ENCODE data around the gene LUZP4. TPM values are rescaled to one million over a fixed set of nuclear protein-coding genes. Genes with fewer than 3 reads are reported as not detected.

The LUZP4 gene
- total and polyA plus RNA-seq, 8 donors = not detected

GRCh38 chrX:115333446-115333845 is 43.9 kb downstream of the LUZP4 start:
- DNase-seq (no peak), ATAC-seq (no peak)
- no peak for TF ChIP-seq CTCF (IDR thresholded peaks at IDR 0.05)
- Histone ChIP-seq H3K9me3 (no peaks in the 10 kb centered on the region), H3K4me3 (no peak overlapping the region), H3K27me3 (no peaks in the 10 kb centered on the region), H3K27ac (no peak overlapping the region), H3K4me1 (no peaks in the 10 kb centered on the region), H3K36me3 (no peaks in the 10 kb centered on the region)
- intact Hi-C loops (cut with DNase I) = no loop called here

- no peak for TF ChIP-seq CTCF (IDR thresholded peaks at IDR 0.05)
- DNase-seq = peak in 2 of 4 donors; percentile 36 to 42
- no peak for ATAC-seq
- Histone ChIP-seq H3K36me3 (no peaks in the 10 kb centered on the region), H3K27ac (peak overlapping the region in 1 of 2 donors; percentile 0), H3K27me3 (peaks cover 0 to 3% of the 10 kb centered on the region in 2 donors), H3K4me1 (no peaks in the 10 kb centered on the region), H3K4me3 (no peak overlapping the region), H3K9me3 (no peaks in the 10 kb centered on the region)
- intact Hi-C loops (cut with DNase I) = no loop called here
These were observed 48.1 kb downstream of the LUZP4 start for GRCh38 chrX:115337491-115338144.

DNA sequence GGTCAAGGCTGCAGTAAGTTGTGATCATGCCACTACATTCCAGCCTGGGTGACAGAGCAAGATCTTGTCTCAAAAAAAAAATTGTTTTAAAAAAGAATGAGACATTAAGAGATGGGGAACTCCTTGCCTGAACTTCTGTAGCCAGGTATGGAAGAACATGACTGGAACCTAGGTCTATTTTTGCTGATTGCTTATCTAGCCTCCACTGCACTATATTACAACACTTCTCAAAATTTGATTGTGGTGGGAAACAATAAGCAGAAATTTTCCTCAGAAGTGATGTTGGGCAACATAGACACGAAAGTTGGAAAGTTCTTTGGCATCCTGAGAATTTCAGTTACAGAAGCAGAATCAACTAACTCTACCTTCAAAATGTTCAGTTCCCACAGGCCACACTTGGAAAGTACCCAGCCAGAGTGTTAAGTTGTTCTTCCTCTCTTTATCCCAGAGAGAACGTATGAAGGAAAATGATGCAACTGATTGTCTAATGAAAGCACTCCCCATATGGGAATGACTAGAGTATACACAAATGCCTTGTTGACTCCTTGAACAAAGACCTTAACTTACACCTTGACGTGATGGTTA is 50.0 kb downstream of the LUZP4 start:
- Histone ChIP-seq H3K36me3 (no peaks in the 10 kb centered on the region), H3K4me1 (peaks cover under 1% of the 10 kb centered on the region in 2 donors), H3K27me3 (peaks cover 0 to 3% of the 10 kb centered on the region in 2 donors), H3K4me3 (no peak overlapping the region), H3K27ac (no peak overlapping the region), H3K9me3 (no peaks in the 10 kb centered on the region)
- no peak for TF ChIP-seq CTCF (IDR thresholded peaks at IDR 0.05)
- no peak for DNase-seq
- intact Hi-C loops (cut with DNase I) = no loop called here
- no peak for ATAC-seq

DNA sequence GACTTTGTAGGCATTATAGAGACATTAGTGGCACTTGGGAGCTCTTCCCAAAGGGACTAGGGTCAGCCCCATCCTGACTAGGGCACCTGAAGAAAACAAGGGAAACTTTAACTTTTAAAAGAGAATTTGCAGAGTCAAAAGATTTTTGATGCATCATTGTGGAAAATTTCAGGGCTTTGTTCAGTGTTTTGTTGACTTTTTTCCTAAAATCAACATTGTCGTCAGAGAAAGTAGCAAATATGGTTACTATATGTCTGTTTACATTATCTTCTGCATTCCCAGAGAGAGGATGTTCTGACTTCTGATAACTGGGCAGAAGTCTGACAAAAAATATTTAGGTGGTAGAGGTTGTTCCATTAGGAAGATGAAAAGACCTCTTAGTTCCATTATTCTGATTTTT is 51.9 kb downstream of the LUZP4 start:
- peaks cover 3% of the 10 kb centered on the region in 2 donors for H3K4me1 ChIP-seq
- H3K4me3 ChIP-seq = no peak overlapping the region
- intact Hi-C loops (cut with DNase I) = no loop called here
- H3K27ac ChIP-seq = no peak overlapping the region
- H3K36me3 ChIP-seq = no peaks in the 10 kb centered on the region
- ATAC-seq = no peak
- H3K27me3 ChIP-seq = peaks cover 0 to 3% of the 10 kb centered on the region in 2 donors
- no peaks in the 10 kb centered on the region for H3K9me3 ChIP-seq
- no peak for TF ChIP-seq CTCF (IDR thresholded peaks at IDR 0.05)
- no peak for DNase-seq

- TF ChIP-seq CTCF (IDR thresholded peaks at IDR 0.05) = no peak
- Histone ChIP-seq H3K4me1 (peaks cover 3% of the 10 kb centered on the region in 2 donors), H3K9me3 (no peaks in the 10 kb centered on the region), H3K4me3 (no peak overlapping the region), H3K27me3 (peaks cover 0 to 3% of the 10 kb centered on the region in 2 donors), H3K36me3 (no peaks in the 10 kb centered on the region), H3K27ac (peak overlapping the region; percentile 73 to 76)
- peak; percentile 78 to 95 (median 88) for DNase-seq
- intact Hi-C loops (cut with DNase I) = no loop called here
- peak; percentile 95 for ATAC-seq
These were observed 55.5 kb downstream of the LUZP4 start for GRCh38 chrX:115344885-115345614.
